ENCODE results near the gene PPP6R2.

GRCh38 chr22:50315289-50316113 is 27.6 kb upstream of the PPP6R2 start:
- TF ChIP-seq REST (IDR thresholded peaks at IDR 0.05; ENCODE audit: low read depth) (no peak), ZBTB7A (IDR thresholded peaks at IDR 0.05; ENCODE audit: low read depth) (no peak), EP300 (IDR thresholded peaks at IDR 0.05; ENCODE audit: borderline replicate concordance) (no peak), MAX (IDR thresholded peaks at IDR 0.05) (no peak), TAF1 (IDR thresholded peaks at IDR 0.05; ENCODE audit: low read depth) (no peak), CEBPB (IDR thresholded peaks at IDR 0.05) (no peak), NFIC (IDR thresholded peaks at IDR 0.05) (no peak), TEAD4 (IDR thresholded peaks at IDR 0.05) (no peak), RAD21 (IDR thresholded peaks at IDR 0.05; ENCODE audit: low read depth) (no peak)
